ENCODE data around the gene GCK.

GCK gene

GRCh38 chr7:44155191-44156185 is 33.8 kb downstream of the GCK start:
- DNase-seq (ENCODE audit: low spot score), result no peak

GRCh38 chr7:44154703-44155102 is 34.5 kb downstream of the GCK start:
- no peak for DNase-seq (ENCODE audit: low spot score)

- DNase-seq (ENCODE audit: low spot score), result no peak
Observed at GRCh38 chr7:44153948-44154335, 35.3 kb downstream of the GCK start.

- no peak for DNase-seq (ENCODE audit: low spot score)
Observed at GRCh38 chr7:44152971-44153947, 36.0 kb downstream of the GCK start.

- no peak for DNase-seq (ENCODE audit: low spot score)
Observed at GRCh38 chr7:44151956-44152355, 37.3 kb downstream of the GCK start.

- no peak for DNase-seq (ENCODE audit: low spot score)
Observed at GRCh38 chr7:44150966-44151941, 38.0 kb downstream of the GCK start.

- no peak for DNase-seq (ENCODE audit: low spot score)
Observed at GRCh38 chr7:44150466-44150832, 38.8 kb downstream of the GCK start.

- DNase-seq (ENCODE audit: low spot score), result no peak
Observed at GRCh38 chr7:44149571-44150465, 39.4 kb downstream of the GCK start.

- DNase-seq (ENCODE audit: low spot score), result no peak
Observed at GRCh38 chr7:44148961-44149536, 40.2 kb downstream of the GCK start.

GRCh38 chr7:44148166-44148565 is 41.1 kb downstream of the GCK start:
- no peak for DNase-seq (ENCODE audit: low spot score)

GRCh38 chr7:44147026-44147991 is 41.9 kb downstream of the GCK start:
- peak; percentile 38 for DNase-seq (ENCODE audit: low spot score)

- DNase-seq (ENCODE audit: low spot score), result peak; percentile 73
Observed at GRCh38 chr7:44145969-44146911, 43.0 kb downstream of the GCK start.

- no peak for DNase-seq (ENCODE audit: low spot score)
Observed at GRCh38 chr7:44145479-44145968, 43.7 kb downstream of the GCK start.

GRCh38 chr7:44144968-44145478 is 44.2 kb downstream of the GCK start:
- DNase-seq (ENCODE audit: low spot score), result no peak

- DNase-seq (ENCODE audit: low spot score), result no peak
Observed at GRCh38 chr7:44144426-44144967, 44.7 kb downstream of the GCK start.

- no peak for DNase-seq (ENCODE audit: low spot score)
Observed at GRCh38 chr7:44143646-44144250, 45.5 kb downstream of the GCK start.

All from globus pallidus (tissue), 1 donor.